HEK293T (cell line): ENCODE data around the gene MAP3K21.

ENCODE experiments used
- CTCF ChIA-PET: fragments of 350-600 bp; formaldehyde crosslinking; extraction: SDS; loops from one replicate; lab custom pipeline; 2021; ENCODE audit warnings: antibody characterized with exemption, inconsistent platforms; lab: Yijun Ruan, JAX
- POLR2A ChIA-PET: fragments of 350-600 bp; formaldehyde crosslinking; extraction: SDS; loops from one replicate; lab custom pipeline; 2020; ENCODE audit warnings: antibody characterized with exemption, inconsistent platforms; lab: Yijun Ruan, JAX
- DNase-seq: peaks from one replicate; pipeline ENCODE4 v3.0.0; 2012; ENCODE audit warnings: mixed read lengths; ENCODE audit errors: extremely low spot score
- ARNT ChIP-seq: fragments of 450-650 bp; IDR thresholded peaks from 2 replicates; pipeline ENCODE4 v1.6.1; 2017; ENCODE audit warnings: mild to moderate bottlenecking
- BHLHE40 ChIP-seq: fragments of 450-650 bp; IDR thresholded peaks from 2 replicates; pipeline ENCODE4 v1.6.1; 2016; ENCODE audit warnings: mild to moderate bottlenecking, moderate library complexity, borderline replicate concordance
- CTBP1 ChIP-seq: fragments of 450-650 bp; IDR thresholded peaks from 2 replicates; pipeline ENCODE4 v1.6.1; 2016; ENCODE audit warnings: borderline replicate concordance
- ELF4 ChIP-seq: fragments of 450-650 bp; IDR thresholded peaks from 2 replicates; pipeline ENCODE4 v1.6.1; 2017; ENCODE audit warnings: antibody characterized with exemption
- FOXA1 ChIP-seq: fragments of 450-650 bp; IDR thresholded peaks from 2 replicates; pipeline ENCODE4 v1.6.1; 2016; ENCODE audit warnings: mild to moderate bottlenecking
- FOXK2 ChIP-seq: fragments of 450-650 bp; IDR thresholded peaks from 2 replicates; pipeline ENCODE4 v1.6.1; 2016; ENCODE audit warnings: mild to moderate bottlenecking
- FOXM1 ChIP-seq: fragments of 450-650 bp; IDR thresholded peaks from 2 replicates; pipeline ENCODE4 v1.6.1; 2017; ENCODE audit warnings: mild to moderate bottlenecking, borderline replicate concordance
- HDGF ChIP-seq: fragments of 450-650 bp; IDR thresholded peaks from 2 replicates; pipeline ENCODE4 v1.6.1; 2017; ENCODE audit warnings: antibody characterized with exemption, borderline replicate concordance
- L3MBTL2 ChIP-seq: fragments of 450-650 bp; conservative IDR thresholded peaks from 2 replicates; pipeline ENCODE4 v1.6.1; 2016; ENCODE audit warnings: mild to moderate bottlenecking
- LEF1 ChIP-seq: fragments of 450-650 bp; IDR thresholded peaks from 2 replicates; pipeline ENCODE4 v1.6.1; 2017; ENCODE audit warnings: mild to moderate bottlenecking, borderline replicate concordance
- NFRKB ChIP-seq: fragments of 450-650 bp; IDR thresholded peaks from 2 replicates; pipeline ENCODE4 v1.6.1; 2016; ENCODE audit warnings: mild to moderate bottlenecking, moderate library complexity
- PKNOX1 ChIP-seq: fragments of 450-650 bp; IDR thresholded peaks from 2 replicates; pipeline ENCODE4 v1.6.1; 2016
- SP1 ChIP-seq: fragments of 450-650 bp; IDR thresholded peaks from 2 replicates; pipeline ENCODE4 v1.6.1; 2017
- SUZ12 ChIP-seq: fragments of 450-650 bp; IDR thresholded peaks from 2 replicates; pipeline ENCODE4 v1.6.1; 2016; ENCODE audit warnings: mild to moderate bottlenecking
- TARDBP ChIP-seq: fragments of 450-650 bp; IDR thresholded peaks from 2 replicates; pipeline ENCODE4 v1.6.1; 2016
- ZNF384 ChIP-seq: fragments of 450-650 bp; IDR thresholded peaks from 2 replicates; pipeline ENCODE4 v1.6.1; 2016

The MAP3K21 gene

GRCh38 chr1:233368789-233369130 lies 41.2 kb downstream of the MAP3K21 start:
- TF ChIP-seq ZNF384 = no peak
- no peak for TF ChIP-seq TARDBP
- TF ChIP-seq L3MBTL2 = no peak
- TF ChIP-seq SP1 = no peak
- no peak for TF ChIP-seq BHLHE40
- TF ChIP-seq LEF1 = no peak
- TF ChIP-seq SUZ12 = no peak
- no peak for TF ChIP-seq FOXM1
- TF ChIP-seq FOXK2 = no peak
- no peak for TF ChIP-seq CTBP1
- TF ChIP-seq ARNT = no peak
- ChIA-PET CTCF (no interaction called here), POLR2A (no interaction called here)
- no peak for DNase-seq

GRCh38 chr1:233372218-233373120 lies 44.9 kb downstream of the MAP3K21 start:
- CTCF ChIA-PET = no interaction called here
- TF ChIP-seq L3MBTL2 (no peak), FOXA1 (no peak), LEF1 (no peak), TARDBP (no peak), ARNT (no peak), FOXK2 (no peak), PKNOX1 (no peak), CTBP1 (no peak), BHLHE40 (no peak), FOXM1 (no peak), SUZ12 (no peak), NFRKB (no peak), HDGF (no peak), SP1 (no peak), ELF4 (no peak), ZNF384 (no peak)
- POLR2A ChIA-PET = no interaction called here
- DNase-seq = no peak

GRCh38 chr1:233373226-233373625 lies 45.7 kb downstream of the MAP3K21 start:
- TF ChIP-seq L3MBTL2 = no peak
- TF ChIP-seq SP1 = no peak
- TF ChIP-seq NFRKB = no peak
- TF ChIP-seq ARNT = no peak
- no peak for TF ChIP-seq ZNF384
- no peak for TF ChIP-seq ELF4
- TF ChIP-seq HDGF = no peak
- no peak for TF ChIP-seq PKNOX1
- no peak for TF ChIP-seq FOXM1
- no peak for TF ChIP-seq FOXA1
- no peak for TF ChIP-seq SUZ12
- no peak for TF ChIP-seq TARDBP
- no peak for TF ChIP-seq CTBP1
- TF ChIP-seq LEF1 = no peak
- no peak for TF ChIP-seq FOXK2
- TF ChIP-seq BHLHE40 = no peak
- no peak for DNase-seq
- POLR2A ChIA-PET = no interaction called here
- CTCF ChIA-PET = interaction anchor here (0.7 kb wide), 1 partner anchor 154 kb away, joined by 3 read pairs; no protein-coding TSS in a partner anchor

- ChIA-PET POLR2A (no interaction called here), CTCF (no interaction called here)
- TF ChIP-seq ZNF384 (no peak), LEF1 (no peak)
- DNase-seq = no peak
Measured at GRCh38 chr1:233375653-233376052, 48.1 kb downstream of the MAP3K21 start.

DNA sequence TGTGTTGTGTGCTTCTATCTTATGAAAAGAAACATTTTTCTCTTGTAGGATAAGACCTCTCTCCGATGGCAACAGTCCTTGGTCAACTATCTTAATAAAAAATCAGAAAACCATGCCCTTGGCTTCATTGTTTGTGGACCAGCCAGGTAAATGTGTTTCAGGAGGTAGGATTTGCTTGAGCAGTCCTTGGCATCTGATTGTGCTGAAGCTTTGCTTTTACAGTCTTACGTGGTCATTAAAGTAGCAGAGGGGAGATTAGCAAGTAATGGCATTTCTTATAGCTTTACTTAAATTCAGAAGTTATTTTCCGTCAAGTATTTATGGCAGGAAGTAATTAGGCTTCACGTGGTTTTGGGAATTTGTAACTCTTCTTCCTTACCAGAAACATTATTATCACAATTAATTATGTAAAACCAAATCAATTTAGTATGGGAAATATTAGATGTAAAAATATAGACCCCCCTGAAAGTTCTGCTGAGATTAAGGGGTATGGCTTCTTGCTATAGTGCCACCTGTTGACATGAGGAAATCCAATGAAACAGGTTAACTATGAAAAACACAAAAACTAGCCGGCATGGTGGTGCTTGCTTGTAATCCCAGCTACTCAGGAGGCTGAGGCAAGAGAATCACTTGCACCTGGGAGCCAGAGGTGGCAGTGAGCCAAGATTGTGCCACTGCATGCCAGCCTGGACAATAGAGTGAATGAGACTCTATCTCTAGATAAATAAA lies 49.0 kb downstream of the MAP3K21 start:
- no peak for DNase-seq
- TF ChIP-seq BHLHE40 = no peak
- TF ChIP-seq CTBP1 = no peak
- no peak for TF ChIP-seq L3MBTL2
- ChIA-PET CTCF (no interaction called here), POLR2A (no interaction called here)

- POLR2A ChIA-PET = no interaction called here
Measured at GRCh38 chr1:233379869-233380438, 52.4 kb downstream of the MAP3K21 start.

More at GRCh38 chr1:233379869-233380438, 52.4 kb downstream of the MAP3K21 start:
- DNase-seq = no peak
- TF ChIP-seq HDGF (no peak), BHLHE40 (no peak), L3MBTL2 (no peak), ZNF384 (no peak), TARDBP (no peak), PKNOX1 (no peak), CTBP1 (no peak), LEF1 (no peak), FOXK2 (no peak), SP1 (no peak), NFRKB (no peak), ELF4 (no peak), SUZ12 (no peak), ARNT (no peak), FOXA1 (no peak), FOXM1 (no peak)
- CTCF ChIA-PET = no interaction called here
